GM12864 (cell line): ENCODE measurements around the gene GFER.

ENCODE experiments used
- DNase-seq: peaks from one replicate; pipeline ENCODE4 v3.0.0-alpha.2; 2011; ENCODE audit warnings: low read depth
- H3K4me3 ChIP-seq: 2 replicates; pipeline ENCODE4 v1.5.1; 2011; ENCODE audit warnings: mild to moderate bottlenecking, low read depth, low read length, control low read depth
- TF ChIP-seq, protein P1 (sequence below): IDR thresholded peaks from 2 replicates; pipeline ENCODE4 v1.5.1; 2011; ENCODE audit warnings: low read depth, mild to moderate bottlenecking, moderate library complexity, low read length, control low read depth, inconsistent platforms; ENCODE audit errors: missing control alignments

GFER gene

GRCh38 chr16:1941162-1942046 lies 42.6 kb upstream of the GFER start:
- H3K4me3 ChIP-seq: peak overlapping the region; percentile 95

GRCh38 chr16:1942047-1942809 lies 41.8 kb upstream of the GFER start:
- TF ChIP-seq, protein P1, sequence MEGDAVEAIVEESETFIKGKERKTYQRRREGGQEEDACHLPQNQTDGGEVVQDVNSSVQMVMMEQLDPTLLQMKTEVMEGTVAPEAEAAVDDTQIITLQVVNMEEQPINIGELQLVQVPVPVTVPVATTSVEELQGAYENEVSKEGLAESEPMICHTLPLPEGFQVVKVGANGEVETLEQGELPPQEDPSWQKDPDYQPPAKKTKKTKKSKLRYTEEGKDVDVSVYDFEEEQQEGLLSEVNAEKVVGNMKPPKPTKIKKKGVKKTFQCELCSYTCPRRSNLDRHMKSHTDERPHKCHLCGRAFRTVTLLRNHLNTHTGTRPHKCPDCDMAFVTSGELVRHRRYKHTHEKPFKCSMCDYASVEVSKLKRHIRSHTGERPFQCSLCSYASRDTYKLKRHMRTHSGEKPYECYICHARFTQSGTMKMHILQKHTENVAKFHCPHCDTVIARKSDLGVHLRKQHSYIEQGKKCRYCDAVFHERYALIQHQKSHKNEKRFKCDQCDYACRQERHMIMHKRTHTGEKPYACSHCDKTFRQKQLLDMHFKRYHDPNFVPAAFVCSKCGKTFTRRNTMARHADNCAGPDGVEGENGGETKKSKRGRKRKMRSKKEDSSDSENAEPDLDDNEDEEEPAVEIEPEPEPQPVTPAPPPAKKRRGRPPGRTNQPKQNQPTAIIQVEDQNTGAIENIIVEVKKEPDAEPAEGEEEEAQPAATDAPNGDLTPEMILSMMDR: no peak
- peak overlapping the region; percentile 95 for H3K4me3 ChIP-seq
- no peak for DNase-seq

More at GRCh38 chr16:1941162-1942046, 42.6 kb upstream of the GFER start:
- no peak for DNase-seq
- TF ChIP-seq, protein P1: no peak

- peak within 1 kb of the TSS; percentile 95 for H3K4me3 ChIP-seq
- TF ChIP-seq, protein P1: no peak
- DNase-seq: peak; percentile 92
Observed at GRCh38 chr16:1942810-1943726, 40.9 kb upstream of the GFER start, which contains the start of gene MSRB1. Gene MSRB1 (minus strand): TSS chr16:1943199. CDS start chr16:1943156, 43 bp downstream.

- TF ChIP-seq, protein P1: no peak
- DNase-seq: no peak
- H3K4me3 ChIP-seq: no peak overlapping the region
Observed at GRCh38 chr16:1944612-1945199, 39.3 kb upstream of the GFER start.

- TF ChIP-seq, protein P1: no peak
Observed at GRCh38 chr16:1945559-1946391, 38.2 kb upstream of the GFER start.

More at GRCh38 chr16:1945559-1946391, 38.2 kb upstream of the GFER start:
- DNase-seq: no peak
- H3K4me3 ChIP-seq: no peak overlapping the region
